ENCODE measurements around the gene SNRPA. TPM values are rescaled to one million over a fixed set of nuclear protein-coding genes. Genes with fewer than 3 reads are reported as not detected.

SNRPA gene
- total RNA-seq, 2 donors from 2014 or later = 95.5 to 191 TPM

- H3K36me3 Mint-ChIP-seq = peaks cover 16% of the 10 kb centered on the region
- peak overlapping the region; percentile 95 to 97 for H3K27ac Mint-ChIP-seq
- DNase-seq (ENCODE audit: low spot score) (no peak), ATAC-seq (no peak)
- no peaks in the 10 kb centered on the region for H3K27me3 Mint-ChIP-seq
- peak overlapping the region; percentile 94 for H3K4me3 Mint-ChIP-seq
- peaks cover 74 to 75% of the 10 kb centered on the region in 2 donors for H3K4me1 Mint-ChIP-seq (ENCODE audit: low read depth in 2 of 2)
- H3K9me3 Mint-ChIP-seq = no peaks in the 10 kb centered on the region
Measured at GRCh38 chr19:40800339-40800996, 49.5 kb downstream of the SNRPA start.

- peak overlapping the region; percentile 94 for H3K4me3 Mint-ChIP-seq
- peaks cover 77 to 79% of the 10 kb centered on the region in 2 donors for H3K4me1 Mint-ChIP-seq (ENCODE audit: low read depth in 2 of 2)
- H3K27ac Mint-ChIP-seq = peak overlapping the region; percentile 95 to 97
- DNase-seq (ENCODE audit: low spot score) (no peak), ATAC-seq (no peak)
- peaks cover 16% of the 10 kb centered on the region for H3K36me3 Mint-ChIP-seq
- H3K9me3 Mint-ChIP-seq = no peaks in the 10 kb centered on the region
- no peaks in the 10 kb centered on the region for H3K27me3 Mint-ChIP-seq
Measured at GRCh38 chr19:40800997-40801377, 50.0 kb downstream of the SNRPA start.

- H3K4me3 Mint-ChIP-seq = peak overlapping the region; percentile 94
- H3K9me3 Mint-ChIP-seq = no peaks in the 10 kb centered on the region
- no peak for DNase-seq (ENCODE audit: low spot score)
- no peaks in the 10 kb centered on the region for H3K27me3 Mint-ChIP-seq
- no peak for ATAC-seq
- H3K4me1 Mint-ChIP-seq (ENCODE audit: low read depth in 2 of 2) = peaks cover 80 to 81% of the 10 kb centered on the region in 2 donors
- H3K27ac Mint-ChIP-seq = peak overlapping the region; percentile 87 to 97
- H3K36me3 Mint-ChIP-seq = peaks cover 16% of the 10 kb centered on the region
Measured at GRCh38 chr19:40801426-40802299, 50.7 kb downstream of the SNRPA start.

GRCh38 chr19:40802300-40803169 lies 51.5 kb downstream of the SNRPA start:
- ATAC-seq (no peak), DNase-seq (ENCODE audit: low spot score) (no peak)
- H3K36me3 Mint-ChIP-seq = peaks cover 16% of the 10 kb centered on the region
- H3K27ac Mint-ChIP-seq = peak overlapping the region; percentile 87 to 97
- H3K9me3 Mint-ChIP-seq = no peaks in the 10 kb centered on the region
- no peaks in the 10 kb centered on the region for H3K27me3 Mint-ChIP-seq
- H3K4me1 Mint-ChIP-seq (ENCODE audit: low read depth in 2 of 2) = peaks cover 77 to 84% of the 10 kb centered on the region in 2 donors
- peak overlapping the region; percentile 83 for H3K4me3 Mint-ChIP-seq

GRCh38 chr19:40803170-40803856 lies 52.3 kb downstream of the SNRPA start:
- H3K36me3 Mint-ChIP-seq = peaks cover 16% of the 10 kb centered on the region
- H3K4me1 Mint-ChIP-seq (ENCODE audit: low read depth in 2 of 2) = peaks cover 78 to 80% of the 10 kb centered on the region in 2 donors
- H3K27me3 Mint-ChIP-seq = no peaks in the 10 kb centered on the region
- H3K9me3 Mint-ChIP-seq = no peaks in the 10 kb centered on the region
- peak overlapping the region; percentile 87 to 97 for H3K27ac Mint-ChIP-seq
- ATAC-seq (no peak), DNase-seq (ENCODE audit: low spot score) (no peak)
- H3K4me3 Mint-ChIP-seq = peak overlapping the region; percentile 83

- Mint-ChIP-seq H3K36me3 (peaks cover 16% of the 10 kb centered on the region), H3K4me3 (peak overlapping the region; percentile 83), H3K9me3 (no peaks in the 10 kb centered on the region), H3K4me1 (ENCODE audit: low read depth in 2 of 2) (peaks cover 75 to 76% of the 10 kb centered on the region in 2 donors), H3K27me3 (no peaks in the 10 kb centered on the region), H3K27ac (peak overlapping the region; percentile 87 to 97)
- ATAC-seq (no peak), DNase-seq (ENCODE audit: low spot score) (no peak)
Measured at GRCh38 chr19:40803857-40804782, 53.1 kb downstream of the SNRPA start.

- H3K9me3 Mint-ChIP-seq = no peaks in the 10 kb centered on the region
- no peaks in the 10 kb centered on the region for H3K27me3 Mint-ChIP-seq
- peaks cover 14% of the 10 kb centered on the region for H3K36me3 Mint-ChIP-seq
- peaks cover 76 to 78% of the 10 kb centered on the region in 2 donors for H3K4me1 Mint-ChIP-seq (ENCODE audit: low read depth in 2 of 2)
- peak overlapping the region; percentile 87 to 97 for H3K27ac Mint-ChIP-seq
- ATAC-seq (no peak), DNase-seq (ENCODE audit: low spot score) (no peak)
- peak overlapping the region; percentile 83 for H3K4me3 Mint-ChIP-seq
Measured at GRCh38 chr19:40804783-40805242, 53.8 kb downstream of the SNRPA start.

GRCh38 chr19:40805258-40805868 lies 54.4 kb downstream of the SNRPA start:
- Mint-ChIP-seq H3K9me3 (no peaks in the 10 kb centered on the region), H3K36me3 (peaks cover 10% of the 10 kb centered on the region), H3K4me3 (peak overlapping the region; percentile 83), H3K4me1 (ENCODE audit: low read depth in 2 of 2) (peaks cover 76 to 77% of the 10 kb centered on the region in 2 donors), H3K27me3 (no peaks in the 10 kb centered on the region), H3K27ac (peak overlapping the region; percentile 87 to 97)
- ATAC-seq = no peak
- DNase-seq (ENCODE audit: low spot score) = no peak

GRCh38 chr19:40806423-40807146 lies 55.6 kb downstream of the SNRPA start:
- H3K4me3 Mint-ChIP-seq = peak overlapping the region; percentile 73
- H3K27ac Mint-ChIP-seq = peak overlapping the region; percentile 87 to 97
- DNase-seq (ENCODE audit: low spot score) (peak; percentile 90), ATAC-seq (peak; percentile 75 to 81)
- H3K27me3 Mint-ChIP-seq = no peaks in the 10 kb centered on the region
- peaks cover 77 to 81% of the 10 kb centered on the region in 2 donors for H3K4me1 Mint-ChIP-seq (ENCODE audit: low read depth in 2 of 2)
- H3K36me3 Mint-ChIP-seq = peaks cover 9% of the 10 kb centered on the region
- H3K9me3 Mint-ChIP-seq = no peaks in the 10 kb centered on the region

GRCh38 chr19:40807147-40808020 lies 56.4 kb downstream of the SNRPA start:
- H3K36me3 Mint-ChIP-seq = peaks cover 2% of the 10 kb centered on the region
- peak overlapping the region; percentile 87 to 97 for H3K27ac Mint-ChIP-seq
- H3K27me3 Mint-ChIP-seq = no peaks in the 10 kb centered on the region
- DNase-seq (ENCODE audit: low spot score) = no peak
- H3K4me3 Mint-ChIP-seq = peak overlapping the region; percentile 73
- H3K4me1 Mint-ChIP-seq (ENCODE audit: low read depth in 2 of 2) = peaks cover 75 to 79% of the 10 kb centered on the region in 2 donors
- no peaks in the 10 kb centered on the region for H3K9me3 Mint-ChIP-seq
- no peak for ATAC-seq

- Mint-ChIP-seq H3K9me3 (no peaks in the 10 kb centered on the region), H3K27ac (peak overlapping the region; percentile 43 to 87), H3K4me1 (ENCODE audit: low read depth in 2 of 2) (peaks cover 75 to 79% of the 10 kb centered on the region in 2 donors), H3K4me3 (no peak overlapping the region), H3K27me3 (no peaks in the 10 kb centered on the region), H3K36me3 (no peaks in the 10 kb centered on the region)
- ATAC-seq = no peak
- no peak for DNase-seq (ENCODE audit: low spot score)
Measured at GRCh38 chr19:40808021-40808325, 57.0 kb downstream of the SNRPA start.
